Measurements from ENCODE around the gene CDKL5. TPM values are rescaled to one million over a fixed set of nuclear protein-coding genes. Genes with fewer than 3 reads are reported as not detected.

The CDKL5 gene
- polyA plus RNA-seq, 1 experiment: 13.3 TPM

DNA sequence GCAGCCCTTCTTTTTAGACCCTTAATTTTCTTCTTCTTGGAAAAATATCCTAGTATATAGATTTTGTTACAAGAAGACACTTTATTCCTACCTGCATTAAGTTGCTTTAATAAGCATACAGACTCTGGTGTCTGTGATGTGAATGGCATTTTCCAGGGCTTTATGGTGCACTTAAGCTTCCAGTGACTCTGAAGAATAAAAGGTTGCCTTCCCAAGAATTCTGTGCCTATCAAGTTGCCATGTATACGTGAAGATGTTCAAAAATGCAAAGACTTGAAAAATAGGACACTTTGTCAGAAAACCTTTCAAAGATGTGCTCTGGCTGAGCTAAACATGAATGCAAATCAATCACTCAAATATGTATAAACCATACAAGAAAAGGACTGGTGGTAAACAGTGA, 135.6 kb downstream of the CDKL5 start:
- DNase-seq (ENCODE audit: low read depth, low spot score): no peak
- no peak overlapping the region for H3K4me3 ChIP-seq (ENCODE audit: low read depth, low read length)
- no peaks in the 10 kb centered on the region for H3K9me3 ChIP-seq (ENCODE audit: control insufficient read depth, insufficient read depth, low read length)
- no peaks in the 10 kb centered on the region for H3K27me3 ChIP-seq (ENCODE audit: control insufficient read depth, insufficient read depth, low read length)
- ChIA-PET POLR2A (no interaction called here), CTCF (no interaction called here)
- H3K27ac ChIP-seq (ENCODE audit: low read depth, low read length): no peak overlapping the region
- TF ChIP-seq, protein P1, sequence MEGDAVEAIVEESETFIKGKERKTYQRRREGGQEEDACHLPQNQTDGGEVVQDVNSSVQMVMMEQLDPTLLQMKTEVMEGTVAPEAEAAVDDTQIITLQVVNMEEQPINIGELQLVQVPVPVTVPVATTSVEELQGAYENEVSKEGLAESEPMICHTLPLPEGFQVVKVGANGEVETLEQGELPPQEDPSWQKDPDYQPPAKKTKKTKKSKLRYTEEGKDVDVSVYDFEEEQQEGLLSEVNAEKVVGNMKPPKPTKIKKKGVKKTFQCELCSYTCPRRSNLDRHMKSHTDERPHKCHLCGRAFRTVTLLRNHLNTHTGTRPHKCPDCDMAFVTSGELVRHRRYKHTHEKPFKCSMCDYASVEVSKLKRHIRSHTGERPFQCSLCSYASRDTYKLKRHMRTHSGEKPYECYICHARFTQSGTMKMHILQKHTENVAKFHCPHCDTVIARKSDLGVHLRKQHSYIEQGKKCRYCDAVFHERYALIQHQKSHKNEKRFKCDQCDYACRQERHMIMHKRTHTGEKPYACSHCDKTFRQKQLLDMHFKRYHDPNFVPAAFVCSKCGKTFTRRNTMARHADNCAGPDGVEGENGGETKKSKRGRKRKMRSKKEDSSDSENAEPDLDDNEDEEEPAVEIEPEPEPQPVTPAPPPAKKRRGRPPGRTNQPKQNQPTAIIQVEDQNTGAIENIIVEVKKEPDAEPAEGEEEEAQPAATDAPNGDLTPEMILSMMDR (IDR thresholded peaks at IDR 0.05; ENCODE audit: low read depth, low read length): no peak

DNA sequence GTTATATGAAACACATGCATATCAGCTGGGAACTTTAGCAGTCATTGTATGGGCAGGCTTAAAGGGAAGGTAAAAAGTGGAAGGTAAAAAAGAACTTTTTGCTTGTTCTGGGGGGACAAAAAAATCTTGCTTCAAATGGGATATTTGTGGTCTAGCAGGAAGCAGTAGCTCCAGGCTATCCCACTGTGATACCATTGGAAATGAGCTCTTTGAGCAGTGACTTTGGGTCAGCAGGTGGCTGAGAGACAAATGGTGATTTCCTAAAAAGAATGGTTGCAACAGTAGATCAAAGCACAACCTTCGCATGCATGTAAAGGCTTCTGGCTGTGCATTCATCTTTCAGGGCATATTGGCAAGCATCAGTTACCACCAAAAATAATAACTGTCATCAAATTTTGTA, 140.3 kb downstream of the CDKL5 start:
- H3K27ac ChIP-seq (ENCODE audit: low read depth, low read length): no peak overlapping the region
- ChIA-PET CTCF (no interaction called here), POLR2A (no interaction called here)
- TF ChIP-seq, protein P1 (IDR thresholded peaks at IDR 0.05; ENCODE audit: low read depth, low read length): no peak
- H3K4me3 ChIP-seq (ENCODE audit: low read depth, low read length): no peak overlapping the region
- H3K9me3 ChIP-seq (ENCODE audit: control insufficient read depth, insufficient read depth, low read length): no peaks in the 10 kb centered on the region
- no peak for DNase-seq (ENCODE audit: low read depth, low spot score)
- no peaks in the 10 kb centered on the region for H3K27me3 ChIP-seq (ENCODE audit: control insufficient read depth, insufficient read depth, low read length)

DNA sequence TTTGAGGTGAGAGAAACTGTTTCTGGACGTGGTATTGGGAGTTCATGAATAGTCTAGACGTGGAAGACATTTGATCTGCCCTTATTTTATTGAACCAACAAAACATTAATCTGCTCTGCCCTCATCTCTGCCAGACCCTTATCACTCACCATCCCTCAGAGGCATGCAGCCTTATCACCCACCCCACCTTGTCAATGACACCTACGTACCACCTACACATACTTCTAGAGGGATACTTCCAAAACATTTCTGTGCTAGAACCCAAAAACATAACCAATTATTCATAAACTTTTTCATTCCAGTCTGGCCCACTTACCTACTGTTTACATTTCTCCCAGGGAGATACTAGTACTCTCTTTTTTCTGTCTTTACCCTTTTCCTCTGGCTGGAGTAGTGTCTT, 141.3 kb downstream of the CDKL5 start:
- CTCF ChIA-PET: no interaction called here

DNA sequence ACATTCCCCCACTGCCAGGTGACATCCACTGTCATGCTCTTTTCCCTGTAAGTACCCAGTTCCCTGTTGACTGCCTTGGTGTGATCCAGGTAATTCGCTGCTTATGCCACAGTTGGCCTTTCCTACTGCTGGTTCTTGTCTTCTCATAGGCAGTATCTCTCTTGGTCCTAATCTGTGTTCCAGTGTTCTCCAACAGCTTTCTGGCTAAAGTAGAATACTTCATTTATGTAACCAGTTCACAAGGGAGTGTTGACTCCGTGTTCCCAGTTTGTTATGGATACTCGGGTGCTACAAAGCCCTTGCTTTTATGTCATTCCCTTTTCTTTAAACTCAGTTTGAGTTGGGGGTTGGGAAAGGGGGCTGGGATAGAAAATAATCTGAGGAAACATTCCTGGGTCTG, 148.1 kb downstream of the CDKL5 start:
- Histone ChIP-seq H3K4me3 (ENCODE audit: low read depth, low read length) (no peak overlapping the region), H3K9me3 (ENCODE audit: control insufficient read depth, insufficient read depth, low read length) (no peaks in the 10 kb centered on the region), H3K27ac (ENCODE audit: low read depth, low read length) (no peak overlapping the region), H3K27me3 (ENCODE audit: control insufficient read depth, insufficient read depth, low read length) (no peaks in the 10 kb centered on the region)
- ChIA-PET CTCF (no interaction called here), POLR2A (no interaction called here)
- TF ChIP-seq, protein P1 (IDR thresholded peaks at IDR 0.05; ENCODE audit: low read depth, low read length): no peak
- no peak for DNase-seq (ENCODE audit: low read depth, low spot score)

More for the DNA sequence above, 141.3 kb downstream of the CDKL5 start:
- H3K27me3 ChIP-seq (ENCODE audit: control insufficient read depth, insufficient read depth, low read length): no peaks in the 10 kb centered on the region
- TF ChIP-seq, protein P1 (IDR thresholded peaks at IDR 0.05; ENCODE audit: low read depth, low read length): no peak
- H3K9me3 ChIP-seq (ENCODE audit: control insufficient read depth, insufficient read depth, low read length): no peaks in the 10 kb centered on the region
- H3K4me3 ChIP-seq (ENCODE audit: low read depth, low read length): no peak overlapping the region
- no peak overlapping the region for H3K27ac ChIP-seq (ENCODE audit: low read depth, low read length)
- no peak for DNase-seq (ENCODE audit: low read depth, low spot score)
- POLR2A ChIA-PET: no interaction called here

DNA sequence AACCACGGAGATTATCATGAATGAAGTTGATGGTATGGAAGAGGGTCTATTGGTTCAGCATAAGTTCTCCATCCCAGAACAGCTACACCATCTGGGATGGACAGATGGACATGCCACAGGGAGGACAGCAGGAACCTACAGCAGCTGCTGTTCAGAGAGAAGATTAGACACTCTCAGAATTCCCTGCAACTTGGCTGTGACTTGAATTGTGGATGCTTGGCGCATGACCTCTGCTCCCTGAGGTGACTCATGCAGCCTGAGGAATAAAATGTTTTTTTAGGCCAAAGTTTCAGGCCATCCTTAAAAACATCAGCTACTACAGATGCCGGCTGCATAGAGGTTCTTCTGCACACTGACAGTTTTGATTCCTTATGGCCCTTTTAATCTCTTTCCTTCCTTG, 149.2 kb downstream of the CDKL5 start:
- peak; percentile 21 for DNase-seq (ENCODE audit: low read depth, low spot score)
- Histone ChIP-seq H3K27me3 (ENCODE audit: control insufficient read depth, insufficient read depth, low read length) (no peaks in the 10 kb centered on the region), H3K4me3 (ENCODE audit: low read depth, low read length) (no peak overlapping the region), H3K27ac (ENCODE audit: low read depth, low read length) (no peak overlapping the region), H3K9me3 (ENCODE audit: control insufficient read depth, insufficient read depth, low read length) (no peaks in the 10 kb centered on the region)
- ChIA-PET CTCF (no interaction called here), POLR2A (no interaction called here)
- TF ChIP-seq, protein P1 (IDR thresholded peaks at IDR 0.05; ENCODE audit: low read depth, low read length): no peak

Measured in AG04450 (cell line).